DND-41 (cell line): ENCODE results near the gene SUSD5.

ENCODE experiments used
- ATAC-seq: fragments of 200-7000 bp; cut with Tn5 transposase; 3 replicates; pipeline ENCODE4 v1.9.1; 2021; ENCODE audit warnings: low read depth; ENCODE audit not compliant: insufficient read depth
- DNase-seq: peaks from one replicate; pipeline ENCODE4 v3.0.0-alpha.2; 2020
- H2AFZ ChIP-seq: 2 replicates; pipeline ENCODE4 v1.6.0; 2012; ENCODE audit warnings: low read depth, low read length
- H3K27ac ChIP-seq: 2 replicates; pipeline ENCODE4 v1.5.1; 2012; ENCODE audit warnings: low read length, inconsistent platforms
- H3K27me3 ChIP-seq: fragments of 200-600 bp; sonication (generic); 2 replicates; pipeline ENCODE4 v1.6.0; 2012; ENCODE audit warnings: low read length, mild to moderate bottlenecking, inconsistent platforms; ENCODE audit not compliant: insufficient read depth, poor library complexity
- H3K36me3 ChIP-seq: 2 replicates; pipeline ENCODE4 v1.5.1; 2012; ENCODE audit warnings: low read length, inconsistent platforms; ENCODE audit not compliant: insufficient read depth
- H3K4me1 ChIP-seq: 2 replicates; pipeline ENCODE4 v1.5.1; 2012; ENCODE audit warnings: mild to moderate bottlenecking, low read length; ENCODE audit not compliant: insufficient read depth
- H3K4me2 ChIP-seq: 2 replicates; pipeline ENCODE4 v1.6.0; 2012; ENCODE audit warnings: mild to moderate bottlenecking, moderate library complexity, low read length, inconsistent platforms; ENCODE audit not compliant: insufficient read depth
- H3K4me3 ChIP-seq, 2 experiments: fragments of 200-600 bp in 1 of 2; shearing (Covaris generic) in 1 of 2; 2 replicates each; pipeline ENCODE4 v1.5.1; 2012 to 2016; ENCODE audit warnings: inconsistent platforms in 2 of 2, low read length in 2 of 2, mild to moderate bottlenecking in 2 of 2, low read depth in 1 of 2, moderate library complexity in 1 of 2
- H3K79me2 ChIP-seq: 2 replicates; pipeline ENCODE4 v1.6.0; 2012; ENCODE audit warnings: low read length, inconsistent platforms; ENCODE audit not compliant: insufficient read depth
- H3K9ac ChIP-seq: 2 replicates; pipeline ENCODE4 v1.6.0; 2012; ENCODE audit warnings: low read depth, mild to moderate bottlenecking, inconsistent platforms, low read length, moderate library complexity
- H3K9me3 ChIP-seq: 2 replicates; pipeline ENCODE4 v1.5.1; 2012; ENCODE audit warnings: low read length, moderate library complexity, mild to moderate bottlenecking, inconsistent platforms; ENCODE audit not compliant: insufficient read depth, severe bottlenecking
- H4K20me1 ChIP-seq: 2 replicates; pipeline ENCODE4 v1.6.0; 2012; ENCODE audit warnings: low read length; ENCODE audit not compliant: insufficient read depth
- CTCF ChIP-seq: IDR thresholded peaks from 2 replicates; pipeline ENCODE4 v1.5.1; 2012; ENCODE audit warnings: borderline replicate concordance, low read length, moderate library complexity, mild to moderate bottlenecking; ENCODE audit not compliant: poor library complexity, severe bottlenecking; ENCODE audit errors: extremely low read depth
- EZH2 ChIP-seq: IDR thresholded peaks from 3 replicates; pipeline ENCODE4 v1.6.1; 2012; ENCODE audit warnings: borderline replicate concordance, low read depth, mild to moderate bottlenecking, moderate library complexity, low read length, inconsistent platforms; ENCODE audit not compliant: severe bottlenecking

Gene SUSD5

GRCh38 chr3:33196538-33196937 lies 22.1 kb downstream of the SUSD5 start:
- Histone ChIP-seq H3K27ac (no peak overlapping the region), H3K36me3 (no peaks in the 10 kb centered on the region), H3K9me3 (no peaks in the 10 kb centered on the region), H3K79me2 (no peaks in the 10 kb centered on the region), H3K4me3 (no peak overlapping the region), H3K27me3 (no peaks in the 10 kb centered on the region), H3K4me1 (no peaks in the 10 kb centered on the region), H3K4me2 (no peak overlapping the region), H4K20me1 (no peaks in the 10 kb centered on the region), H3K9ac (no peak overlapping the region), H2AFZ (no peak overlapping the region)
- DNase-seq, result no peak
- TF ChIP-seq EZH2 (no peak), CTCF (no peak)
- no peak for ATAC-seq

GRCh38 chr3:33194303-33194702 lies 24.3 kb downstream of the SUSD5 start:
- Histone ChIP-seq H3K79me2 (no peaks in the 10 kb centered on the region), H4K20me1 (no peaks in the 10 kb centered on the region), H3K4me3 (no peak overlapping the region), H3K9ac (no peak overlapping the region), H2AFZ (no peak overlapping the region), H3K27me3 (no peaks in the 10 kb centered on the region), H3K36me3 (no peaks in the 10 kb centered on the region), H3K4me1 (no peaks in the 10 kb centered on the region), H3K9me3 (no peaks in the 10 kb centered on the region), H3K4me2 (no peak overlapping the region), H3K27ac (no peak overlapping the region)
- no peak for ATAC-seq
- no peak for TF ChIP-seq EZH2
- no peak for TF ChIP-seq CTCF
- no peak for DNase-seq

GRCh38 chr3:33187368-33187634 lies 31.3 kb downstream of the SUSD5 start:
- Histone ChIP-seq H3K27me3 (no peaks in the 10 kb centered on the region), H2AFZ (no peak overlapping the region), H3K36me3 (no peaks in the 10 kb centered on the region), H3K4me3 (no peak overlapping the region), H3K9ac (no peak overlapping the region), H3K4me1 (no peaks in the 10 kb centered on the region), H4K20me1 (no peaks in the 10 kb centered on the region), H3K9me3 (no peaks in the 10 kb centered on the region), H3K4me2 (no peak overlapping the region), H3K27ac (no peak overlapping the region), H3K79me2 (no peaks in the 10 kb centered on the region)
- TF ChIP-seq CTCF, result no peak
- no peak for TF ChIP-seq EZH2
- DNase-seq (no peak), ATAC-seq (no peak)

GRCh38 chr3:33186524-33187367 lies 31.9 kb downstream of the SUSD5 start:
- Histone ChIP-seq H3K27ac (no peak overlapping the region), H3K27me3 (no peaks in the 10 kb centered on the region), H4K20me1 (no peaks in the 10 kb centered on the region), H3K4me2 (no peak overlapping the region), H3K4me1 (no peaks in the 10 kb centered on the region), H3K4me3 (no peak overlapping the region), H2AFZ (no peak overlapping the region), H3K79me2 (no peaks in the 10 kb centered on the region), H3K9me3 (no peaks in the 10 kb centered on the region), H3K9ac (no peak overlapping the region), H3K36me3 (no peaks in the 10 kb centered on the region)
- no peak for DNase-seq
- ATAC-seq, result no peak
- TF ChIP-seq CTCF (no peak), EZH2 (no peak)
